Measurements from ENCODE around the gene COBLL1.

GRCh38 chr2:164747783-164748433, 93.7 kb downstream of the COBLL1 start:
- no peak for TF ChIP-seq POLR2AphosphoS5 (IDR thresholded peaks at IDR 0.05; ENCODE audit: low read depth, low read length)
- no peak for TF ChIP-seq TAF1 (IDR thresholded peaks at IDR 0.05; ENCODE audit: borderline replicate concordance, insufficient read depth, low read length)
- no peak for TF ChIP-seq REST (IDR thresholded peaks at IDR 0.05; ENCODE audit: insufficient read depth in 1 of 2, low read depth in 2 of 2, low read length in 2 of 2)
